Measurements from ENCODE around the gene PLCB1.
"Not testable (repeated sequence)": the region's sequence is repeated elsewhere in the genome, so short reads cannot be mapped to it uniquely, and the experiment has no call there.

The PLCB1 gene

GRCh38 chr20:8339349-8339748 lies 207.3 kb downstream of the PLCB1 start:
- H3K4me3 ChIP-seq (ENCODE audit: low read depth, low read length) = no peak overlapping the region
- TF ChIP-seq CTCF (IDR thresholded peaks at IDR 0.05; ENCODE audit: low read depth, low read length) = no peak

GRCh38 chr20:8342391-8342790 lies 210.3 kb downstream of the PLCB1 start:
- TF ChIP-seq CTCF (IDR thresholded peaks at IDR 0.05; ENCODE audit: low read depth, low read length) = no peak
- no peak overlapping the region for H3K4me3 ChIP-seq (ENCODE audit: low read depth, low read length)

- no peak for TF ChIP-seq CTCF (IDR thresholded peaks at IDR 0.05; ENCODE audit: low read depth, low read length)
- no peak overlapping the region for H3K4me3 ChIP-seq (ENCODE audit: low read depth, low read length)
Measured at GRCh38 chr20:8344106-8344505, 212.0 kb downstream of the PLCB1 start.

- no peak overlapping the region for H3K4me3 ChIP-seq (ENCODE audit: low read depth, low read length)
- TF ChIP-seq CTCF (IDR thresholded peaks at IDR 0.05; ENCODE audit: low read depth, low read length) = no peak
Measured at GRCh38 chr20:8344631-8345030, 212.6 kb downstream of the PLCB1 start.

GRCh38 chr20:8346700-8347270 lies 214.7 kb downstream of the PLCB1 start:
- TF ChIP-seq CTCF (IDR thresholded peaks at IDR 0.05; ENCODE audit: low read depth, low read length) = no peak
- H3K4me3 ChIP-seq (ENCODE audit: low read depth, low read length) = no peak overlapping the region

- not testable (repeated sequence) for H3K4me3 ChIP-seq (ENCODE audit: low read depth, low read length)
Measured at GRCh38 chr20:8350225-8350624, 218.2 kb downstream of the PLCB1 start.

- no peak for TF ChIP-seq CTCF (IDR thresholded peaks at IDR 0.05; ENCODE audit: low read depth, low read length)
Measured at GRCh38 chr20:8352486-8352885, 220.4 kb downstream of the PLCB1 start.

GRCh38 chr20:8353512-8353911 lies 221.4 kb downstream of the PLCB1 start:
- H3K4me3 ChIP-seq (ENCODE audit: low read depth, low read length) = no peak overlapping the region
- TF ChIP-seq CTCF (IDR thresholded peaks at IDR 0.05; ENCODE audit: low read depth, low read length) = no peak

More at GRCh38 chr20:8352486-8352885, 220.4 kb downstream of the PLCB1 start:
- H3K4me3 ChIP-seq (ENCODE audit: low read depth, low read length) = no peak overlapping the region
